ENCODE data around the gene USP5. TPM values are rescaled to one million over a fixed set of nuclear protein-coding genes. Genes with fewer than 3 reads are reported as not detected.

USP5 gene
- total RNA-seq, 6 donors from 2014 or later, result 22.6 to 77.0 (median 35.6) TPM

DNA sequence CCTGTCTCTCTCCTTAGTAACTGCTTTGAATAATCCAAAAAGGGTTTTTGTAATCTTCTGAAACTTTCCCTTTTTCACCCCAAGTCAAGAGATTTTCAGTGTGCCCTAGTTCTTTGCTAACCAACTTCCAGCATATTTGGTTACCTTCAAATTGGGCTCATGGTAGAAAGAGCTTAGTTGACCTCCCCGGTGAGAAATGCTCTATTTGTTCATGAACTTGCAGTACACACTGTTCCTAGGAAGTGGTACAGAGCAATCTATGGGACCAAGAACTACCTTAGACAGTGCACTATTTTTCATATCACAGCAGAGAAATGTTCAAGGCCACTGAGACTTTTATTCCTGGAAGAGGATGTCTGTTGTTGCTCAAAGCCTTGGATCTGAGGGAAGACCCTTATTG lies 1.7 kb downstream of the USP5 start:
- 61 to 67% methylated on average over 1 of the region's 1 CpG for WGBS, 2 donors
- Histone ChIP-seq H3K9me3 (no peaks in the 10 kb centered on the region), H3K27ac (peak overlapping the region in 2 of 4 donors; percentile 91 to 94), H3K4me1 (peaks cover 13 to 23% (median 16%) of the 10 kb centered on the region in 4 donors), H3K4me3 (no peak overlapping the region), H3K36me3 (peaks cover 16 to 37% (median 31%) of the 10 kb centered on the region in 4 donors), H3K27me3 (no peaks in the 10 kb centered on the region)
- ATAC-seq (ENCODE audit: low FRiP score in 2 of 2) (no peak), DNase-seq (no peak)
- TF ChIP-seq, protein P1, sequence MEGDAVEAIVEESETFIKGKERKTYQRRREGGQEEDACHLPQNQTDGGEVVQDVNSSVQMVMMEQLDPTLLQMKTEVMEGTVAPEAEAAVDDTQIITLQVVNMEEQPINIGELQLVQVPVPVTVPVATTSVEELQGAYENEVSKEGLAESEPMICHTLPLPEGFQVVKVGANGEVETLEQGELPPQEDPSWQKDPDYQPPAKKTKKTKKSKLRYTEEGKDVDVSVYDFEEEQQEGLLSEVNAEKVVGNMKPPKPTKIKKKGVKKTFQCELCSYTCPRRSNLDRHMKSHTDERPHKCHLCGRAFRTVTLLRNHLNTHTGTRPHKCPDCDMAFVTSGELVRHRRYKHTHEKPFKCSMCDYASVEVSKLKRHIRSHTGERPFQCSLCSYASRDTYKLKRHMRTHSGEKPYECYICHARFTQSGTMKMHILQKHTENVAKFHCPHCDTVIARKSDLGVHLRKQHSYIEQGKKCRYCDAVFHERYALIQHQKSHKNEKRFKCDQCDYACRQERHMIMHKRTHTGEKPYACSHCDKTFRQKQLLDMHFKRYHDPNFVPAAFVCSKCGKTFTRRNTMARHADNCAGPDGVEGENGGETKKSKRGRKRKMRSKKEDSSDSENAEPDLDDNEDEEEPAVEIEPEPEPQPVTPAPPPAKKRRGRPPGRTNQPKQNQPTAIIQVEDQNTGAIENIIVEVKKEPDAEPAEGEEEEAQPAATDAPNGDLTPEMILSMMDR (IDR thresholded peaks at IDR 0.05), result no peak
- no peak for TF ChIP-seq POLR2AphosphoS5 (IDR thresholded peaks at IDR 0.05)
- TF ChIP-seq POLR2A (IDR thresholded peaks at IDR 0.05), result no peak
- no peak for TF ChIP-seq EP300 (IDR thresholded peaks at IDR 0.05)

DNA sequence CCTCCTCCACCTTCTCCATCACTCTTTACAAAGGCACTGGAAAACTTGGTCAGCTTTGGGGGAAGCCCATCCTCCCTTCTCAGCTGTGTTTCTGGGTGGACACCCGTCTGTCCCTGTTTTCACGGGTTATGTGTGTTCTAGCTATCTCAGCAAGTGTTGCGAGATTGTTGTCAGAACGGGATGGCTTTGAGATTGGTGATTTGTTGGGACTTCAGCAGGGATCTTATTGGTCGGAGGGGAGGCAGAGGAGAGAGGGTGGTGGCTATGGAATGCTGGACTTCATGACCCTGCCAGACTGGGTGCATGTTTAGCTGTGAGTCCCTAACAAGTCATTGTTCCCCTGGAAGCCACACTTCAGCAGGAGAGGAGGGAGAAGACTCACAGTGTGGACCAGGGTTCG lies 2.1 kb downstream of the USP5 start:
- Histone ChIP-seq H3K4me3 (no peak overlapping the region), H3K9me3 (no peaks in the 10 kb centered on the region), H3K36me3 (peaks cover 20 to 41% (median 35%) of the 10 kb centered on the region in 4 donors), H3K27ac (no peak overlapping the region), H3K27me3 (no peaks in the 10 kb centered on the region), H3K4me1 (peaks cover 13 to 23% (median 16%) of the 10 kb centered on the region in 4 donors)
- TF ChIP-seq POLR2A (IDR thresholded peaks at IDR 0.05) (no peak), EP300 (IDR thresholded peaks at IDR 0.05) (no peak), POLR2AphosphoS5 (IDR thresholded peaks at IDR 0.05) (no peak)
- TF ChIP-seq, protein P1 (IDR thresholded peaks at IDR 0.05), result no peak
- ATAC-seq (ENCODE audit: low FRiP score in 2 of 2) (no peak), DNase-seq (no peak)
- 78 to 84% methylated on average over 6 of the region's 6 CpGs for WGBS, 2 donors

DNA sequence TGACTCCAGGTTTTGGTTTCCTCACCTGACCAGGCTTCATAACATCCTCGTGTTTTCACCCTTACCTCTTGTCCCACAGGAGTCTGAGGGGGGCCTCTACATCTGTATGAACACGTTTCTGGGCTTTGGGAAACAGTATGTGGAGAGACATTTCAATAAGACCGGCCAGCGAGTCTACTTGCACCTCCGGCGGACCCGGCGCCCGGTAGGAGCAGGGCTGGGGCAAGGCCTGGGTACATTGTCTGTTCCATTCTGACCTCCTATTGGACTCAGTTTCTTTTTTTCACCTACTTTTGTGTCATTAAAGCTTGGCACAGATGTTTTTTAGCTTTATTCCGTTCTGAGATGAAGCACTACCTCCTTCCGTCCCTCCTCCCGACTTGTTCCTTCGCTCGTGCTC lies 3.4 kb downstream of the USP5 start:
- no peaks in the 10 kb centered on the region for H3K9me3 ChIP-seq
- WGBS, 2 donors, result 91 to 95% methylated on average over 14 of the region's 14 CpGs
- DNase-seq, result peak in 1 of 2 donors; percentile 63
- TF ChIP-seq POLR2A (IDR thresholded peaks at IDR 0.05), result no peak
- TF ChIP-seq POLR2AphosphoS5 (IDR thresholded peaks at IDR 0.05), result no peak
- no peak for TF ChIP-seq EP300 (IDR thresholded peaks at IDR 0.05)
- TF ChIP-seq, protein P1 (IDR thresholded peaks at IDR 0.05), result no peak
- H3K27me3 ChIP-seq, result no peaks in the 10 kb centered on the region
- ATAC-seq (ENCODE audit: low FRiP score in 2 of 2), result no peak
- H3K36me3 ChIP-seq, result peaks cover 22 to 54% (median 48%) of the 10 kb centered on the region in 4 donors
- H3K27ac ChIP-seq, result no peak overlapping the region
- no peak overlapping the region for H3K4me3 ChIP-seq
- H3K4me1 ChIP-seq, result peaks cover 13 to 21% (median 16%) of the 10 kb centered on the region in 4 donors

DNA sequence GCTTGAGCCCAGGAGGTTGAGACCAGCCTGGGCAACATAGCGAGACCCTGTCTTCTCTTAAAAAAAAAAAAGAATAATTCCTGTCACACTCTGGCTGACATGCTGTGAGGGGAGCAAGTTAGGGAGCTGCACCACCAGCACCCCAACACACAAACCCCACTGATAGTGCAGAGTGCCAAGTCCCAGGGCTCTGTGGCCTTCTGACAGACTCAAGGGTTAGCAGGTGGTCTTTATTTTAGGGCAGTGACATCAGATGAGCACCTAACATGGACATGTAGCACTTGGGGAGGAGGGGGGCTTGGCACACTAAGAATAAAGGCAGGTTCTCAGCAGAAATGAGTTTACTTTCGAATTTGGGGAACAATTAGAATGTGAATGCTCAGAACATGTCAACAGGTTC lies 6.8 kb downstream of the USP5 start:
- Histone ChIP-seq H3K4me1 (no peaks in the 10 kb centered on the region), H3K9me3 (no peaks in the 10 kb centered on the region), H3K36me3 (peaks cover 45 to 86% (median 78%) of the 10 kb centered on the region in 4 donors), H3K27ac (no peak overlapping the region), H3K4me3 (no peak overlapping the region), H3K27me3 (no peaks in the 10 kb centered on the region)
- TF ChIP-seq POLR2AphosphoS5 (IDR thresholded peaks at IDR 0.05), result no peak
- TF ChIP-seq POLR2A (IDR thresholded peaks at IDR 0.05), result no peak
- TF ChIP-seq, protein P1 (IDR thresholded peaks at IDR 0.05), result no peak
- TF ChIP-seq EP300 (IDR thresholded peaks at IDR 0.05), result no peak
- DNase-seq (no peak), ATAC-seq (ENCODE audit: low FRiP score in 2 of 2) (no peak)
- WGBS, 2 donors, result 89 to 90% methylated on average over 2 of the region's 2 CpGs

DNA sequence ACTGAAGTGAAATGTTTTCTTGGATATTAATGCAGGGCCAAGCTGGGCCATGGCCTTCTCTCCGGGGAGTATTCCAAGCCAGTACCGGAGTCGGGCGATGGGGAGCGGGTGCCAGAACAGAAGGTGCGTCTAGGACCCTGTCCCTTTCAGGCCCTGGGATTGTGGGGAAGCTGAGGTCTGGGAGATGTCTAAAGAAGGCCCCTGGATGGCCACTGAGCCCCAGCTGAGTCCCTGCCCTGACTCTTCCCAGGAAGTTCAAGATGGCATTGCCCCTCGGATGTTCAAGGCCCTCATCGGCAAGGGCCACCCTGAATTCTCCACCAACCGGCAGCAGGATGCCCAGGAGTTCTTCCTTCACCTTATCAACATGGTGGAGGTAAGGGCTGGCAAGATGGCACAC lies 8.2 kb downstream of the USP5 start:
- peaks cover 45 to 98% (median 89%) of the 10 kb centered on the region in 4 donors for H3K36me3 ChIP-seq
- no peaks in the 10 kb centered on the region for H3K9me3 ChIP-seq
- no peak for DNase-seq
- H3K4me3 ChIP-seq, result no peak overlapping the region
- no peak for ATAC-seq (ENCODE audit: low FRiP score in 2 of 2)
- TF ChIP-seq POLR2AphosphoS5 (IDR thresholded peaks at IDR 0.05) (no peak), POLR2A (IDR thresholded peaks at IDR 0.05) (no peak), EP300 (IDR thresholded peaks at IDR 0.05) (no peak)
- TF ChIP-seq, protein P1 (IDR thresholded peaks at IDR 0.05), result no peak
- H3K27ac ChIP-seq, result no peak overlapping the region
- H3K4me1 ChIP-seq, result no peaks in the 10 kb centered on the region
- no peaks in the 10 kb centered on the region for H3K27me3 ChIP-seq
- WGBS, 2 donors, result 92 to 93% methylated on average over 9 of the region's 9 CpGs

Measured in upper lobe of left lung (tissue), 6 donors.